K562 (cell line): ENCODE results near the gene PPIL1. TPM values are rescaled to one million over a fixed set of nuclear protein-coding genes. Genes with fewer than 3 reads are reported as not detected.

ENCODE experiments used
- ATAC-seq: fragments of 200-7000 bp; cut with Tn5 transposase; 3 replicates; pipeline ENCODE4 v1.9.1; 2020; ENCODE audit warnings: moderate library complexity
- BruUV-seq: library from RNA; stranded (reverse); fragments of 400-500 nt; replicated peaks from 2 replicates; lab custom pipeline; 2021; lab: Mats Ljungman, UMichigan
- CTCF ChIA-PET: fragments of 300-600 bp; formaldehyde crosslinking; extraction: SDS; loops from one replicate; lab custom pipeline; 2021; ENCODE audit warnings: low intra/inter-chr PET ratio; lab: Yijun Ruan, JAX
- POLR2A ChIA-PET: fragments of 300-600, 350-650 bp; sonication (Branson Sonifier 250); formaldehyde crosslinking; extraction: SDS; loops from one replicate; lab custom pipeline; 2021; ENCODE audit warnings: antibody characterized with exemption, inconsistent platforms; lab: Yijun Ruan, JAX
- DNase-seq, 4 experiments: peaks; one replicate each; pipeline versions ENCODE4 v3.0.0 to v3.0.0-alpha.2; 2011 to 2018; ENCODE audit warnings: low spot score in 3 of 4, mixed read lengths in 3 of 4; ENCODE audit errors: extremely low read depth in 1 of 4
- FAIRE-seq: peaks from 2 replicates; lab custom pipeline; 2011; peaks lifted over from hg19 to GRCh38; lab: Jason Lieb, UNC
- H2AFZ ChIP-seq: 2 replicates; pipeline ENCODE4 v1.6.0; 2011; ENCODE audit warnings: low read depth, low read length, control low read depth, inconsistent platforms
- H3K27ac ChIP-seq: fragments of 200-600 bp; 3 replicates; pipeline ENCODE4 v1.8.0; 2011; ENCODE audit warnings: low read depth, mild to moderate bottlenecking, control low read depth, inconsistent platforms, low read length, moderate library complexity, mixed read lengths; ENCODE audit errors: extremely low read depth
- H3K27me3 ChIP-seq, 2 experiments: fragments of 300-600 bp in 1 of 2; 2 replicates in 1 of 2; 3 replicates in 1 of 2; pipeline versions ENCODE4 v1.6.0 to v1.8.0; 2011; ENCODE audit warnings: inconsistent platforms in 2 of 2, low read length in 2 of 2, mild to moderate bottlenecking in 1 of 2, mixed read lengths in 1 of 2, moderate library complexity in 1 of 2; ENCODE audit not compliant: control insufficient read depth in 2 of 2, insufficient read depth in 2 of 2
- H3K36me3 ChIP-seq: fragments of 300-600 bp; 3 replicates; pipeline ENCODE4 v1.8.0; 2011; ENCODE audit warnings: mild to moderate bottlenecking, low read length, inconsistent platforms; ENCODE audit not compliant: control insufficient read depth, insufficient read depth
- H3K4me1 ChIP-seq, 2 experiments: fragments of 200-600 bp in 1 of 2; replicated peaks in 1 of 2; 2 replicates in 1 of 2; 3 replicates in 1 of 2; pipeline versions ENCODE4 v1.5.1 to v1.8.0; 2011; ENCODE audit warnings: inconsistent platforms in 2 of 2, low read length in 2 of 2, mild to moderate bottlenecking in 1 of 2, mixed read lengths in 1 of 2, moderate library complexity in 1 of 2; ENCODE audit not compliant: control insufficient read depth in 2 of 2, insufficient read depth in 2 of 2
- H3K4me2 ChIP-seq: 2 replicates; pipeline ENCODE4 v1.6.1; 2011; ENCODE audit warnings: low read length, control low read depth, inconsistent platforms, mixed read lengths; ENCODE audit not compliant: insufficient read depth
- H3K4me3 ChIP-seq: fragments of 200-600 bp; sonication (generic), shearing (Covaris generic); 2 replicates; pipeline ENCODE4 v1.5.1; 2016; ENCODE audit warnings: control low read depth, inconsistent platforms
- H3K79me2 ChIP-seq: fragments of 200-600 bp; 3 replicates; pipeline ENCODE4 v1.8.0; 2011; ENCODE audit warnings: low read length, inconsistent platforms; ENCODE audit not compliant: control insufficient read depth, insufficient read depth
- H3K9ac ChIP-seq, 2 experiments: 2 replicates each; pipeline versions ENCODE4 v1.6.0 to v1.6.1; 2011; ENCODE audit warnings: low read depth in 2 of 2, low read length in 2 of 2, control low read depth in 1 of 2, inconsistent platforms in 1 of 2, mild to moderate bottlenecking in 1 of 2, mixed read lengths in 1 of 2; ENCODE audit not compliant: insufficient read depth in 1 of 2
- H3K9me1 ChIP-seq: one replicate; pipeline ENCODE4 v1.6.0; 2011; ENCODE audit warnings: inconsistent platforms, mild to moderate bottlenecking, low read length, moderate library complexity; ENCODE audit not compliant: control insufficient read depth, insufficient read depth
- H3K9me3 ChIP-seq: replicated peaks from 2 replicates; pipeline ENCODE4 v1.5.1; 2011; ENCODE audit warnings: low read depth, low read length, inconsistent platforms; ENCODE audit not compliant: control insufficient read depth, insufficient read depth
- H4K20me1 ChIP-seq: replicated peaks from 2 replicates; pipeline ENCODE4 v1.6.1; 2011; ENCODE audit warnings: low read length, inconsistent platforms, mixed read lengths; ENCODE audit not compliant: control insufficient read depth, insufficient read depth
- ATF3 ChIP-seq, 2 experiments: fragments of 450-650 bp in 1 of 2; sonication (generic) in 1 of 2; formaldehyde crosslinking in 1 of 2; IDR thresholded peaks in 1 of 2; conservative IDR thresholded peaks in 1 of 2; 2 replicates each; pipeline versions ENCODE4 v1.6.1 to v1.8.1; 2016 to 2023; ENCODE audit warnings: mild to moderate bottlenecking in 2 of 2, moderate library complexity in 2 of 2, inconsistent platforms in 1 of 2, missing genetic modification reagents in 1 of 2
- CEBPB ChIP-seq: fragments of 450-650 bp; IDR thresholded peaks from 2 replicates; pipeline ENCODE4 v1.6.1; 2016; ENCODE audit warnings: missing genetic modification characterization, missing compliant biosample characterization
- DNMT1 ChIP-seq: fragments of 450-650 bp; IDR thresholded peaks from 2 replicates; pipeline ENCODE4 v1.6.1; 2016; ENCODE audit warnings: antibody characterized with exemption, mild to moderate bottlenecking
- JUND ChIP-seq, 2 experiments: IDR thresholded peaks; 2 replicates in 1 of 2; 3 replicates in 1 of 2; pipeline ENCODE4 v1.6.1; 2011; ENCODE audit warnings: borderline replicate concordance in 2 of 2, low read depth in 2 of 2, low read length in 2 of 2, improper control_type of control experiment in 1 of 2, missing biosample characterization in 1 of 2, missing genetic modification characterization in 1 of 2, missing genetic modification reagents in 1 of 2
- KLF10 ChIP-seq: fragments of 250-450 bp; sonication (Bioruptor Pico); IDR thresholded peaks from 2 replicates; pipeline ENCODE4 v1.6.1; 2021; ENCODE audit warnings: matching md5 sums
- KLF16 ChIP-seq: IDR thresholded peaks from 2 replicates; pipeline ENCODE4 v1.6.1; 2016; ENCODE audit warnings: antibody characterized with exemption
- MCM2 ChIP-seq: fragments of 450-650 bp; IDR thresholded peaks from 2 replicates; pipeline ENCODE4 v1.6.1; 2017; ENCODE audit warnings: low read depth, mild to moderate bottlenecking
- MLLT1 ChIP-seq, 2 experiments: fragments of 450-650 bp; IDR thresholded peaks; 2 replicates each; pipeline ENCODE4 v1.6.1; 2016
- NCOA6 ChIP-seq: fragments of 450-650 bp; IDR thresholded peaks from 2 replicates; pipeline ENCODE4 v1.6.1; 2017; ENCODE audit warnings: mild to moderate bottlenecking
- SETDB1 ChIP-seq: IDR thresholded peaks from one replicate; pipeline ENCODE4 v1.6.1; 2012; ENCODE audit warnings: low read length, control low read depth, inconsistent platforms
- THRAP3 ChIP-seq: fragments of 450-650 bp; IDR thresholded peaks from 2 replicates; pipeline ENCODE4 v1.6.1; 2016; ENCODE audit warnings: mild to moderate bottlenecking, inconsistent platforms, borderline replicate concordance
- XRCC4 ChIP-seq: IDR thresholded peaks from one replicate; pipeline ENCODE4 v1.6.1; 2011; ENCODE audit not compliant: insufficient read depth, insufficient read length; ENCODE audit errors: extremely low read depth
- ZNF512 ChIP-seq: IDR thresholded peaks from 2 replicates; pipeline ENCODE4 v1.6.1; 2016; ENCODE audit warnings: missing genetic modification characterization, missing compliant biosample characterization
- WGBS: fragments of 100-300 bp; shearing (Covaris generic); methylation state at CpG from one replicate; pipeline ENCODE4 v1.1.6; 2016; ENCODE audit warnings: low coverage, mixed read lengths; ENCODE audit not compliant: insufficient coverage; ENCODE audit errors: missing lambda C conversion rate; 5-methylcytosine and 5-hydroxymethylcytosine counted together
- in situ Hi-C: fragments of 300-500 bp; cut with MboI; formaldehyde crosslinking; loops from 4 replicates; pipeline ENCODE4 v1.15.0; 2018; ENCODE audit warnings: inconsistent platforms, mixed read lengths
- intact Hi-C: fragments of 100-400 bp; cut with micrococcal nuclease; formaldehyde crosslinking; loops from 2 replicates; pipeline ENCODE4 v1.14.2; 2022
- polyA plus RNA-seq, 8 experiments: library from polyadenylated mRNA; depleted of rRNA in 4 of 8; stranded (reverse) in 5 of 8; unstranded in 3 of 8; fragments of >200 nt; fragmentation: Nextera tagmentation in 2 of 8; fragmentation: Illumina TruSeq in 1 of 8; extraction: Ambion mirVana in 2 of 8; extraction: Trizol in 1 of 8; gene quantifications; 2 replicates each; pipeline versions ENCODE4 v1.2.1 to v1.2.3, GENCODE V29; 2011 to 2014; ENCODE audit warnings: inconsistent platforms in 1 of 8, missing spikeins in 1 of 8
- total RNA-seq, 7 experiments: library from RNA; depleted of rRNA in 6 of 7; stranded (reverse); fragments of >200 nt in 6 of 7; fragmentation: Illumina TruSeq in 2 of 7; extraction: Trizol in 2 of 7; gene quantifications; 2 replicates each; pipeline versions ENCODE4 v1.2.1 to v1.2.3, GENCODE V29; 2011 to 2021; ENCODE audit warnings: low replicate concordance in 1 of 7

The PPIL1 gene
- total and polyA plus RNA-seq, 9 of the 15 experiments (the other 6 are each of a cell fraction or from before 2014, with no cell fraction given): 65.8 to 205 (median 130) TPM

- ATAC-seq (no peak), FAIRE-seq (no peak), DNase-seq (no peak)
- peaks cover 91% of the 10 kb centered on the region for H3K36me3 ChIP-seq
- intact Hi-C loops (no loop called here), in situ Hi-C loops (no loop called here)
- no peak overlapping the region for H2AFZ ChIP-seq
- no peak overlapping the region for H3K4me2 ChIP-seq
- CTCF ChIA-PET: no interaction called here
- no peaks in the 10 kb centered on the region for H3K9me3 ChIP-seq
- 78% methylated on average over 5 of the region's 5 CpGs for WGBS
- no peaks in the 10 kb centered on the region for H3K27me3 ChIP-seq
- no TSS peak for BruUV-seq
- no peak overlapping the region for H3K4me3 ChIP-seq
- TF ChIP-seq CEBPB (tag): peak; percentile 33; the same call in 1 of the 2 replicates
- no peak for TF ChIP-seq XRCC4
- no peak for TF ChIP-seq SETDB1
- TF ChIP-seq NCOA6: no peak
- TF ChIP-seq KLF16: no peak
- TF ChIP-seq THRAP3: no peak
- H3K27ac ChIP-seq: no peak overlapping the region
- no peaks in the 10 kb centered on the region for H3K9me1 ChIP-seq
- POLR2A ChIA-PET: no interaction called here
- no peaks in the 10 kb centered on the region for H3K4me1 ChIP-seq
- no peak overlapping the region for H3K9ac ChIP-seq
- H4K20me1 ChIP-seq: no peaks in the 10 kb centered on the region
- no peaks in the 10 kb centered on the region for H3K79me2 ChIP-seq
Observed at GRCh38 chr6:36920546-36920945, 45.9 kb upstream of the PPIL1 start.

- CTCF ChIA-PET: no interaction called here
- H3K27me3 ChIP-seq: no peaks in the 10 kb centered on the region
- TF ChIP-seq JUND (IDR thresholded peaks at IDR 0.05; ENCODE audit: borderline replicate concordance, low read depth, low read length) (peak; percentile 40; the same call in 1 of the 2 replicates), JUND (tag; IDR thresholded peaks at IDR 0.05; ENCODE audit: borderline replicate concordance, low read depth, low read length) (no peak), MCM2 (no peak), MLLT1 (IDR thresholded peaks at IDR 0.05) (no peak), KLF10 (CRISPR knock-in tag) (no peak), ZNF512 (tag) (no peak), ATF3 (IDR thresholded peaks at IDR 0.05) (peak; percentile 27; the same call in 1 of the 2 replicates), ATF3 (CRISPR knock-in tag; conservative IDR thresholded peaks at IDR 0.05) (no peak), DNMT1 (no peak)
Observed at GRCh38 chr6:36920049-36920448, 45.4 kb upstream of the PPIL1 start.

More at GRCh38 chr6:36920049-36920448, 45.4 kb upstream of the PPIL1 start:
- in situ Hi-C loops: no loop called here
- H3K27ac ChIP-seq: no peak overlapping the region
- no peak overlapping the region for H3K4me2 ChIP-seq
- H2AFZ ChIP-seq: no peak overlapping the region
- no peaks in the 10 kb centered on the region for H4K20me1 ChIP-seq
- H3K4me1 ChIP-seq: no peaks in the 10 kb centered on the region
- WGBS: 79% methylated on average over 4 of the region's 4 CpGs
- no peaks in the 10 kb centered on the region for H3K9me1 ChIP-seq
- FAIRE-seq: no peak
- H3K36me3 ChIP-seq: peaks cover 91% of the 10 kb centered on the region
- no peak for DNase-seq
- no peak overlapping the region for H3K4me3 ChIP-seq
- no TSS peak for BruUV-seq
- H3K79me2 ChIP-seq: no peaks in the 10 kb centered on the region
- H3K9ac ChIP-seq: no peak overlapping the region
- H3K9me3 ChIP-seq: no peaks in the 10 kb centered on the region
- intact Hi-C loops: no loop called here
- ATAC-seq: no peak
- POLR2A ChIA-PET: no interaction called here
